ENCODE results near the gene HELZ.
"Not testable (repeated sequence)": the region's sequence is repeated elsewhere in the genome, so short reads cannot be mapped to it uniquely, and the experiment has no call there.

Gene HELZ

DNA sequence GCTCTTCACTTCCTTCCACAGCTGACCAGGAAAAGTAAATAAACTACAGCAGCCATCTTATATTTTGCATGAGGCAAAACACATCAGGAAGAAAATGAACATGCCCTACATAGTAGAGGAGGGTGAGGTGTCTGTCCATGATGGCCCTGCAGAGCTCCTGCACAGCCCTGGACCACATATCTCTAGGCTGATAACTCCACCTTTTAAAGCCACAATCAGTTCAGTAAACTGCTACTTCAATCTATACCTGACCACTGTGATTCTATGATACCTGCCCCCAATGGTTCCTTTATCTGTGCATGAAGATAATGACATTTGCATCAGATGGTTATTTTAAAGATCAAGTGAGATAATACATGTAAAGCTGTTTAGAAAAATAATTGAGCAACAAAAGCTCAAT lies 82.2 kb downstream of the HELZ start:
- H3K27ac Mint-ChIP-seq: no peak overlapping the region
- no peaks in the 10 kb centered on the region for H3K9me3 Mint-ChIP-seq (ENCODE audit: low read depth)
- H3K36me3 Mint-ChIP-seq: peaks cover 22% of the 10 kb centered on the region
- no peak overlapping the region for H3K4me3 Mint-ChIP-seq
- H3K4me1 Mint-ChIP-seq (ENCODE audit: low read depth): peaks cover 5% of the 10 kb centered on the region
- no peaks in the 10 kb centered on the region for H3K27me3 Mint-ChIP-seq

DNA sequence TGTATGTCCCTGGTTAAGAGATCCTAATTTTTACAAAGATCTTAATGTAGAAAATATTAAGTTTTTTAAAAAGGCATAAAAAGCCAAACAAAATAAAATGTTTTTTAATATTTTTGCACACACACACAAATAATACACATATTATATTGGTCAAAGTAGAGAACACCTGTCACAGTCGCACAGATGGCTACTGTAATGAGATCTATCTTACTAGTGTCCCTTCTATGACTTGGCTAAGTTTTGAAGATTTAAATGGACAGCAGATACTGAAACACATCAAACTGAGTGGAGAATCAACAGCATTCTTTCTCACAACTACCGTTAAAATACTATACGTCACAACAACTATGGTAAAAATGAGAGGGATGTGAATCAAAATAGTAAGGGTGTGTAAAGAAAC lies 83.4 kb downstream of the HELZ start:
- peaks cover 28% of the 10 kb centered on the region for H3K36me3 Mint-ChIP-seq
- peaks cover 13% of the 10 kb centered on the region for H3K4me1 Mint-ChIP-seq (ENCODE audit: low read depth)
- no peak overlapping the region for H3K27ac Mint-ChIP-seq
- H3K27me3 Mint-ChIP-seq: no peaks in the 10 kb centered on the region
- no peaks in the 10 kb centered on the region for H3K9me3 Mint-ChIP-seq (ENCODE audit: low read depth)
- no peak overlapping the region for H3K4me3 Mint-ChIP-seq

DNA sequence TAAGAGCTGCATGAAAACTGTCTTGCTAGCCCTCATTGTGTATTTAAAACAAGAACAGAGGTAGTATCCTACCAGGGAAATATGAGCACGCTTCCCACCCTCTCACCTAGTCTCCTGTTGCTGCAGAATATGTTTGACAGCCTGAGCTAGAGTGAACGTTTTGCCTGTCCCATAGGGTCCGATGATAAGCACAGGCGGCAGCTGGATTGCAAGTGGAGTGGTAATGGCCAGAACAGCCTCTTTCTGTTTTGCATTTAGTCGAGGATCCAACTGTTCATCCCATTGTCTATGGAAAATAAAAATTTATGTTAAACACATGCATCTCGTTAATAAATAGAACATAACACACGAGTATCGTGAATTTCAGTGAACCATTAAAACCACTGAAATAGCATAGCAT lies 84.2 kb downstream of the HELZ start:
- Mint-ChIP-seq H3K9me3 (ENCODE audit: low read depth) (no peaks in the 10 kb centered on the region), H3K4me1 (ENCODE audit: low read depth) (peaks cover 17% of the 10 kb centered on the region), H3K4me3 (no peak overlapping the region), H3K27me3 (no peaks in the 10 kb centered on the region), H3K36me3 (peaks cover 32% of the 10 kb centered on the region), H3K27ac (no peak overlapping the region)

DNA sequence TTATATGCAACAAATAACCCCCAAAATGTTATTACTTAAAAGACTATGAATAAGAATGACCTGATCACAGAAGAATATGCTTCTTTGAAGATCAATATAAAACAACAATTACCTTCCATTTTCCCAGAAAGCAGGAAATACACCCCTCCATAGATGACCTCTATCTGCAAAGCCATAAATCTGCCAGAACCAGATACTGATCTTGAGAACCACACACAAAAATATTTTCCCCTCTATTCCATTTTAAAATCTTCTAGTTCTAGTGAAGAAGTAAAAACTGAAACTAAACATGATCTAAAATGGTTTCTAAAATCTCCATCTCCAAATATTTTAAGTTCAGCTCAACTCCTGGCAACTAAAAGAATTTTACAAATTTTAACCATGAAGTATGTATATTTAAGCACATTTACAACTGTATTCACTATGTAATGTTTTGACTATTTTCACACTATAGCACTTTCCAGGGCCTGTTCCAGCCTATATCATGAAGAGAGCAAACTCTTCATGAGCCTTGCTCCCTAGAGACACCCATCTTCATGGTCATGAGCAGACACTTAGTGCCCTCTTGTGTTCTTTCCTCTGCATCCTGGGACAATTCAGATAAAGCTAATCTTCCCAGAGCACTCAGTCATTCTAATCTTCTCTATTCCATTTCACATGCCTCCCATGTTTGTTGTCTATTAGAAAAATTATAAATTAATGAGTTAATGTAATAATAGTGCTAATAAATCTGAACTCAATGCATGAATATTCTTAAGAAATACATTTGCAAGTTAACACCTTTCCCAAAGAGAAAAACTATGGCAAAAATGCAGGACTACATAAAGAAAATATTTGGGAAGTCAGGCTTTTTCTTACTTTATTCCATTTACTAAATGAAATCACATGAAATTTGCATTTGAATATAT lies 87.0 kb downstream of the HELZ start:
- Mint-ChIP-seq H3K4me1 (ENCODE audit: low read depth) (peaks cover 17% of the 10 kb centered on the region), H3K36me3 (peaks cover 24% of the 10 kb centered on the region), H3K27me3 (no peaks in the 10 kb centered on the region), H3K27ac (no peak overlapping the region), H3K9me3 (ENCODE audit: low read depth) (no peaks in the 10 kb centered on the region), H3K4me3 (no peak overlapping the region)

DNA sequence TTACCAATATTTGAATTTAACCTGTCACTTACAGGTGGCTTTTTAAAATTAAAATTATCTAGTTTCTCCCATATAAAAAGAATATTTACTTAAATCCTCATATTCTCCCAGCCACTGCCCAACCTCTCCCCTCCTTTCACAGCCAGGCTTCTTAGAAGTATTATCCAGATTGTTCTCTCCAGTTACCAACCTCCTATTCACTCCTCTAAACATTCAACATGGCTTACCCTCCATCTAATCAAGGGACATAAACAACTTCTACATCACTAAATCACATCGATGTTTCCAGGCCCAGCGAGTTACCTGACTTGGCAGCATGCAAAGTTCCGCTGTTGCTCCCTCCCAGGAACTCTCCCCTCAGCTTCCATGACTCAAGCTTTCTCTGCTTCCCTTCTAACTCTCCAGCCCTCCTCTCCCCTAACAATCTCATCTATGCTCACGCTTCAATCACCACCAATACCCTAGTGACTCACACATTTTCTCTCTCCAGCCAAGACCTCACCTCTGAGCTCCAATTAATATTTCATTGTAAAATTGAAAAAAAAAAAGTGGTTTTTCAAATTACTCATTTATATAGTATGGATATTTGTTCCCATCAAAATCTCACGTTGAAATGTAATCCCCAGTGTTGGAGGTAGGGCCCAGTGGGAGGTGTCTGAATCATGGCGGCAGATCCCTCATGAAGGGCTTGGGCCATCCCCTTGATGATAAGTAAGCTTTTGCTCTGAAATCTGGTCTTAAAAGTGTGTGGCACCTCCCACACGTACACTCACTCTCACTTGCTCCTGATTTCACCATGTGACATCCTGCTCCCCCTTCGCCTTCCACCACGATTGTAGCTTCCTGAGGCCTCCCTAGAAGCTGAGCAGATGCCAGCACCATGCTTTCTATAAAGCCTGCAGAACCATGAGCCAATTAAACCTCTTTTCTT lies 88.5 kb downstream of the HELZ start:
- Mint-ChIP-seq H3K9me3 (ENCODE audit: low read depth) (no peaks in the 10 kb centered on the region), H3K27me3 (no peaks in the 10 kb centered on the region), H3K4me3 (no peak overlapping the region), H3K36me3 (peaks cover 25% of the 10 kb centered on the region), H3K4me1 (ENCODE audit: low read depth) (peaks cover 21% of the 10 kb centered on the region), H3K27ac (peak overlapping the region; percentile 0)

DNA sequence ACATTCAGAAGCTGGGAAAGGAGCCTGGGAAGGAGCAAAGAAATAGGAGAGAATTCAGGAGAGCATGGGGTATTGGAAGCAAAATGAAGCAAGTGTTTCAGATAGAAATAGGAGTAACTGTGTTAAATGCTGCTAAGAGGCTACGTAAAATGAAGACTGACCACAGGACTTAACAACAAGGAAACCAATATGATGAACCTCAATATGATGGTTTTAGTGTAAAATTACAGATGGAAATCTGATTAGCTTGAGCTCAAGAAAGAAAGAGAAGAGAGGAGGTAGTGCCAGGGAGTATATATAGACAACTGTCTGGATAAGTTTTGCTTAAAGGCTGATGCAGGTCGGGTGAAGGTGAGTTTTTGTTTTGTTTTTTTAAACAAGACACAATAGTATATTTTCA lies 92.2 kb downstream of the HELZ start:
- H3K4me1 Mint-ChIP-seq (ENCODE audit: low read depth): peaks cover 17% of the 10 kb centered on the region
- H3K4me3 Mint-ChIP-seq: no peak overlapping the region
- H3K27me3 Mint-ChIP-seq: no peaks in the 10 kb centered on the region
- H3K27ac Mint-ChIP-seq: no peak overlapping the region
- H3K9me3 Mint-ChIP-seq (ENCODE audit: low read depth): no peaks in the 10 kb centered on the region
- H3K36me3 Mint-ChIP-seq: peaks cover 23% of the 10 kb centered on the region

DNA sequence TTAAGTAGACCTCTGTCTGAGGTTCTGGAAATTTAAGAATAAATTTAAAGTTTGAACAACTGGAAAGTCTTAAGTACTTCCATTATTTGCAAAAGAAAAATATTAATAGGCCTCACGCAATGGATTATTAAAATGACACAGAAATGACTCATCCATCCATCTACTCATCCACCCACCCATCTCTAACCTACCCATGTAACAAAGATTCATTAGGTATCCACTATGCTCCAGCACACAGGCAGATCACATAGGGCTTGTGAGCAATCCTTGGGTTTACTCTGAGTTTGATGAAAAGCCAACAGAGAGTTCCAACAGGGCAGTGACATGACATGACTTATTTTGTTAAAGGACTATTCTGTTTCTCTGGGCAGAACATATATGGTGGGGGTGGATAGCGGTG lies 93.3 kb downstream of the HELZ start:
- peaks cover 10% of the 10 kb centered on the region for H3K4me1 Mint-ChIP-seq (ENCODE audit: low read depth)
- H3K27ac Mint-ChIP-seq: no peak overlapping the region
- H3K27me3 Mint-ChIP-seq: no peaks in the 10 kb centered on the region
- no peak overlapping the region for H3K4me3 Mint-ChIP-seq
- peaks cover 19% of the 10 kb centered on the region for H3K36me3 Mint-ChIP-seq
- no peaks in the 10 kb centered on the region for H3K9me3 Mint-ChIP-seq (ENCODE audit: low read depth)

DNA sequence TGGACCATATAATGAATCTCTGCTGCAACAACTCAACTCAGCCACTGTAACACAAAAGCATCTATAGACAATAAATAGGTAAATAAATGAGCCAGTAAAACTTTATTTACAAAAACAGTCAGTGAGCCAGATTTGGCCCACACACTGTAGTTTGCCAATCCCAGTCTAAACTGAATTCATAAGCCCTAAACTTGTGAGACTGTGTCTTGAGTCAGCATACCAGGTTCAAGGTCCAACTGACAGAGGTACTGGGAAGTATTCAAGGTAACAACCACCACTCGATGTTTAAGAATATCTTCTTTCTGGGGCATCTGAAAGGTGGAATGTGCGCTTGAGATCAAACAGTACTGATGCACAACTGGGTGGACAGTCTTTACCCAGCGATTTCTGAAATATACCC lies 94.2 kb downstream of the HELZ start:
- Mint-ChIP-seq H3K27me3 (no peaks in the 10 kb centered on the region), H3K9me3 (ENCODE audit: low read depth) (no peaks in the 10 kb centered on the region), H3K36me3 (peaks cover 18% of the 10 kb centered on the region), H3K4me3 (no peak overlapping the region), H3K4me1 (ENCODE audit: low read depth) (peaks cover 5% of the 10 kb centered on the region), H3K27ac (no peak overlapping the region)

DNA sequence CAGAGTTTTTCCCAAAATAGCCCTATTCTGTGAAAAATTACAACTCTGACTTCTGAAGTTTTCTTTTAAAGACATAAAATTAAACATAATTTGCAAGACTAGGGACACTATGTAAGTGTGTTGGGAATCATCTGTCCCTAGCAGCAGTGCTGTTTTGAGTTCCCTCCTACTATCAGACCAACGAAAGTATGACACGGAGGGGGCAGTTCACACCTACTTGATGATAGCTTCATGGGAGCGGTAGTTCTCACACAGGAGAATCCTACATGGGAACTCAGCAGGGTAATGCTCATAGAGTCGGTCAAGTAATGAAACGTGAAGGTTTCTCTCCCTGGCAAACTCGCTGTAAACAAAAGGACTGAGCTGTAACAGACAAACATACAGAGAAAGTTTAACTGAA lies 96.6 kb downstream of the HELZ start:
- H3K27me3 Mint-ChIP-seq: no peaks in the 10 kb centered on the region
- H3K27ac Mint-ChIP-seq: no peak overlapping the region
- H3K36me3 Mint-ChIP-seq: peaks cover 29% of the 10 kb centered on the region
- no peaks in the 10 kb centered on the region for H3K9me3 Mint-ChIP-seq (ENCODE audit: low read depth)
- H3K4me1 Mint-ChIP-seq (ENCODE audit: low read depth): peaks cover 5% of the 10 kb centered on the region
- no peak overlapping the region for H3K4me3 Mint-ChIP-seq

DNA sequence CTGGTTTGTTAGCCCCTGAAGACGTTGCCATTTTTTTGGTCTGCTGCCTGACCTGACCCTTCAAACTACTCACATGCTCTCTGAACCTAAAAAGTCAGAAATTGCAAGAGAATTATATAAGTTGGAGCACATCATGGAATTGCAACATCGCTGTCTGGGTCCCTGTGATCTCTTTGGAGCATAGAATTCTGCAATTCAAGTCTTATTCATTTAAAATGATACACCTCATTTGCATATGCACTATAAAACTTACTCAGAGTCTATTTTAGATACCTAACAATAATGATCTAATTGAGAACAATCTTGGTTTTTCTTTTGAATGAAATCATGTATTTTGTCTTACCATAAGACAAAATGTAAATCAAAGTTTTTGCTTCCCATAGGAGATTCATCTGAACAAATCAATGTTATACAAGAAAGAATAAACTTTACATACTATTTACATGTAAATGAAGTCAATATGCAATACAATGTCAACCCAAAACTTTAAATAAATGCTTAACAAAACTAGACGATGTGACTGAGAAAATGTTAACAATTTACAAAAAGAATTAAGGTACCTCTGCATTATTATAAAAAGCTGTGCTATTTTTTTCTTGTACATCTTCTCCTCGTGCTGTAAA lies 99.7 kb downstream of the HELZ start:
- H3K4me1 Mint-ChIP-seq (ENCODE audit: low read depth): peaks cover 4% of the 10 kb centered on the region
- H3K36me3 Mint-ChIP-seq: peaks cover 31% of the 10 kb centered on the region
- H3K4me3 Mint-ChIP-seq: no peak overlapping the region
- no peak overlapping the region for H3K27ac Mint-ChIP-seq
- H3K9me3 Mint-ChIP-seq (ENCODE audit: low read depth): no peaks in the 10 kb centered on the region
- H3K27me3 Mint-ChIP-seq: no peaks in the 10 kb centered on the region

DNA sequence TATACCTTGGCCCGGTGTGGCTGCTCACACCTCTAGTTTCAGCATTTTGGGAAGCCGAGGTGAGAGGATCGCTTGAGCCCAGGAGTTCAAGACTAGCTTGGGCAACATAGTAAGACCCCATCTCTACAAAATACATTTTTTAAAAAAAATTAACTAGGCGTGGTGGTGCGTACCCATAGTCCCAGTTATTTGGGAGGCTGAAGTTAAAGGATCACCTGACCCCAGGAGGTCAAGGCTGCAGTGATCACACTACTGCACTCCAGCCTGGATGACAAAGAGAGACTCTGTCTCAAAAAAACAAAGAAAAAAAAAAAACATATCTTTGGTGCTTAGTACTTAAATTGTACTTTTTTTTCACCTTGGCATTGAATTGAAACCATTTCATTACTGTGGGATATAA lies 101.7 kb downstream of the HELZ start:
- H3K27ac Mint-ChIP-seq: no peak overlapping the region
- no peaks in the 10 kb centered on the region for H3K9me3 Mint-ChIP-seq (ENCODE audit: low read depth)
- no peaks in the 10 kb centered on the region for H3K27me3 Mint-ChIP-seq
- H3K36me3 Mint-ChIP-seq: peaks cover 34% of the 10 kb centered on the region
- peaks cover 19% of the 10 kb centered on the region for H3K4me1 Mint-ChIP-seq (ENCODE audit: low read depth)
- no peak overlapping the region for H3K4me3 Mint-ChIP-seq

DNA sequence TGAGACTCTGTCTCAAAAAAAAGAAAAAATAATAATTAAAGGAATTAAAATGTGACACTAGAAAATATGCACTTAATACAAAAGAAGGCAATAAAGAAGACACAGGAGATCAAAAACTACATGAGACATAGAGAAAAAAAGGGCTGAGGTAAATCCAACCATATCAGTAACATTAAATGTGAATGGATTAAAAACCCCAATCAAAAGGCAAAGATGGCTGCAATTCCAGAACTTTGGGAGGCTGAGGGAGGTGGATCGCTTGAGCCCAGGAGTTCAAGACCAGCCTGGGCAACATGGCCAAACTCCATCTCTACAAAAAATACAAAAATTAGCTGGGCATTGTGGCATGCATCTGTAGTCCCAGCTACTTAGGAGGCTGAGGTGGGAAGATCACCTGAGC lies 103.0 kb downstream of the HELZ start:
- Mint-ChIP-seq H3K36me3 (peaks cover 38% of the 10 kb centered on the region), H3K4me1 (ENCODE audit: low read depth) (peaks cover 27% of the 10 kb centered on the region)
- H3K27me3 Mint-ChIP-seq; H3K9me3 Mint-ChIP-seq (ENCODE audit: low read depth); H3K27ac Mint-ChIP-seq; H3K4me3 Mint-ChIP-seq: not testable (repeated sequence)

DNA sequence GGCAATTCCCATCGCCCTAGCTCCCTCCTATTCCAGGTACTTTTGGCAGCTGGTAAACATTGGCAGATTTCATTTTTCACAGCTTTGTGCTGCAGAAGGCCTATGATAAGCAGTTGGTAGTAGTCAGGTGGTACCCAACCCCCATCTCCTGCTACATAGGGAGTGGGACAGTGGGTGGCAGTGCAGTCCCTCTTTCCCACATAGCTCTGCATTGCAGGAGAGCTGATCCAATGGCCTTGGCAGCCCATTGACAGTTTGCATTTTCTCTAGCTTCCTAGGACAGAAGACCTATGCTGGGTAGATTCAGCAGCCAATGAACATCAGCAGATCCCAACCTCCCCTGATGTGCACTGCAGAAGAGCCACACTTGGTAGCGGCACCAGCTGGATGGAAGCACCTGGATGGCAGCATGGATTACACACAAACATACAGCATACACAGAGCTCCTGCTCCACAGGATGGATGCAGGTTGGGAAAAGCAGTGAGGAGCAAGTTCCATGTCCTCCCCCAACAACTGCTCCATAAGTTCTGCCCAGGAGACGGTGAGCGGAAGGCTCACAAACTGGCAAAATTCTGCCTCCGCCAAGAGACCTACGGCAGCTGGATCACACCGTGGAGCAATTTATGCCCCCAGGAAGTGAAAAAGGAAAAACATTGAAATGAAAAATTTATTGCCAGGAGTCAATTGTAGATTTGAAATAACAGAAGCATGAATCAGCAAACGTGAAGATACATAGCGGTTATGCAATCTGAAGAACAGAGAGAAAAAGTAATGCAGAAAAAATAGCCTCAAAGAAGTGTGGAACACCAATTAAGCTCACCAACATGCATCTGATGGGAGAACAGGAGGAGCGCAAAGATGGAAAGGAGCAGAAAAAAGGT lies 105.0 kb downstream of the HELZ start:
- no peak overlapping the region for H3K4me3 Mint-ChIP-seq
- H3K9me3 Mint-ChIP-seq (ENCODE audit: low read depth): no peaks in the 10 kb centered on the region
- no peak overlapping the region for H3K27ac Mint-ChIP-seq
- no peaks in the 10 kb centered on the region for H3K27me3 Mint-ChIP-seq
- peaks cover 33% of the 10 kb centered on the region for H3K36me3 Mint-ChIP-seq
- peaks cover 27% of the 10 kb centered on the region for H3K4me1 Mint-ChIP-seq (ENCODE audit: low read depth)

DNA sequence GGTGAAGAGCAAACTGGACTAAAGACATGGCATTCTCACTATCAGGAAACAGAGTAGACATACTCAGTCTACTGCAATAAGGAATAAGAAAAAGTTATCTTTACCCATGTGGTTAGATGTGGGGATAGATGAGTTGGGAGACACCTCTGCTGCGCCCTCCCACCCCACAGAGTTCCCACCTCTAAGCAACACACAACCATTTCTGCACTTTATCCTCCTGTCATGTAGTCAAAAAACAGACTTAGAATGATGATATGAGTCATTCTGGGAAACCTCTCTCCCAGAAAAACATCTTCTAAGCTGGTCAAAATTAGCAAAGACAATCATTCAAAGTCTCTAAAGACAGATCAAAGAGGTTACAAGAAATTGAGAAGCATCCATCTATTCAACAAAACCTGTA lies 105.7 kb downstream of the HELZ start:
- Mint-ChIP-seq H3K4me1 (ENCODE audit: low read depth) (peaks cover 27% of the 10 kb centered on the region), H3K9me3 (ENCODE audit: low read depth) (no peaks in the 10 kb centered on the region), H3K27ac (no peak overlapping the region)

More for the DNA sequence above, 105.7 kb downstream of the HELZ start:
- H3K4me3 Mint-ChIP-seq: no peak overlapping the region
- peaks cover 31% of the 10 kb centered on the region for H3K36me3 Mint-ChIP-seq
- H3K27me3 Mint-ChIP-seq: no peaks in the 10 kb centered on the region

Data from activated naive CD8-positive, alpha-beta T cell (primary cell).